GM18951 (cell line): ENCODE results near the gene TYMS.

ENCODE experiments used
- POLR2A ChIP-seq: IDR thresholded peaks from 4 replicates; pipeline ENCODE4 v1.6.1; 2011; ENCODE audit warnings: mild to moderate bottlenecking; ENCODE audit not compliant: insufficient read length, insufficient read depth; ENCODE audit errors: extremely low read depth
- in situ Hi-C: fragments of 300-500 bp; cut with MboI; formaldehyde crosslinking; loops from one replicate; pipeline ENCODE4 v1.12.0; 2022; ENCODE audit warnings: low sequenced_read_pairs, mixed read lengths, inconsistent platforms; ENCODE audit not compliant: unreplicated experiment

The TYMS gene

DNA sequence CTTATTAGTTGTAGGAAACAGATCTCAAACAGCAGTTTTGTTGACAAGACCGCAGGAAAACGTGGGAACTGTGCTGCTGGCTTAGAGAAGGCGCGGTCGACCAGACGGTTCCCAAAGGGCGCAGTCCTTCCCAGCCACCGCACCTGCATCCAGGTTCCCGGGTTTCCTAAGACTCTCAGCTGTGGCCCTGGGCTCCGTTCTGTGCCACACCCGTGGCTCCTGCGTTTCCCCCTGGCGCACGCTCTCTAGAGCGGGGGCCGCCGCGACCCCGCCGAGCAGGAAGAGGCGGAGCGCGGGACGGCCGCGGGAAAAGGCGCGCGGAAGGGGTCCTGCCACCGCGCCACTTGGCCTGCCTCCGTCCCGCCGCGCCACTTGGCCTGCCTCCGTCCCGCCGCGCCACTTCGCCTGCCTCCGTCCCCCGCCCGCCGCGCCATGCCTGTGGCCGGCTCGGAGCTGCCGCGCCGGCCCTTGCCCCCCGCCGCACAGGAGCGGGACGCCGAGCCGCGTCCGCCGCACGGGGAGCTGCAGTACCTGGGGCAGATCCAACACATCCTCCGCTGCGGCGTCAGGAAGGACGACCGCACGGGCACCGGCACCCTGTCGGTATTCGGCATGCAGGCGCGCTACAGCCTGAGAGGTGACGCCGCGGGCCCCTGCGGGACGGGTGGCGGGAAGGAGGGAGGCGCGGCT, at the start of gene TYMS:
Gene TYMS (plus strand): TSS at position 343 of the 690 bp plus-strand sequence. CDS start 90 bp downstream, at position 433.
- peak; percentile 68 for TF ChIP-seq POLR2A
- in situ Hi-C loops, result no loop called here

DNA sequence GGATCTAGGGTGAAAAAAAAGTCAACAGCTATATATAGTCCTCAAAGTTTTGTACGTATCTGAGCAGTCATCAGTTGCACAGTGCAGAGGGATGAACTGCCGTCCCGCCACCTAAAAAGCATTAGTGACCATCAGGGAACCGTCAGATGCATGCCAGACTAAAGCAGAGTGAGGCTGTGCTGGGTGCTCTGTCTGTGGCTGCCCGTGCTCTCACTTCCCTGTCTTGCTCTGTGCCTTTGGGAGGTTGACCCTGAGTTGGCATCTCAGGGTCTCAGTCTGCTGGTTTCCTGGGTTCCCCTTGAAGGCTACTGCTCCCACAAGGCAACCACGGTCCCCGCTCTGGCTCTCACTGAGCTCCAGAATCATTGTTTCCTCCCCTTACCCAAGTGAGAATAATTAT, 49.5 kb upstream of the TYMS start:
- in situ Hi-C loops, result no loop called here
- TF ChIP-seq POLR2A, result no peak

DNA sequence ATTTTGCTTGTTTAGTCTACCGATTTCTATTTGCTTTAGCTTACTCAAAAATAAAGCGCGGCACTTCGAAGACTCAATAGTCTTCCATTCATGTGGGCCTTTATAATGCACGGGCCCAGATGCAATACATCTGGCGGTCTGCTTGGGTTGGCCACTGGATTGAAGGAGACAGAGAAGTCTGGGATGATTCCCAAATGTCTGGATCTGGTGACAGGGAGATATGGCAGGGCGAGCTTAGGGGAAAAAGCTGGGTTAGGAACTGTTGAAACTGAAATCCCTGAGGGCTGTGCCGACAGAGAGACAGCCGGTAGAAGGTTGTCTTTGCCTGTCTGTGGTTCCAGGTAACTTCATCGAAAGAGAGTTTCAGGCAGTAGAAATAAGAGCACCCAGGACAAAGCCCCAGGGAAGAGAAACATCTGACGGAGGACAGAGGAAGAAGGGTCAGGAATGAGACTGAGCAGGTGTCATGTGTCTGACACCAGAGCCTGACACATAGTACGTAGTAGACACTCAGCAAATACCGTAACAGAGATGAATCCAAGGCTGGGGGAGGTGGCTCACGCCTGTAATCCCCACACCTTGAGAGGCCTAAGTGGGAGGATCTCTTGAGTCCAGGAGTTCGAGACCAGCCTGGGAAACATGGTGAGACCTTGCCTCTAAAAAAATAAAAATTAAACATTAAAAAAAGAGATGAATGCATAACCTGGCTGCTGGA, 47.1 kb upstream of the TYMS start:
- in situ Hi-C loops, result loop anchor here (10.0 kb wide), 1 partner anchor 224 kb away; no protein-coding TSS in a partner anchor
- TF ChIP-seq POLR2A, result no peak

DNA sequence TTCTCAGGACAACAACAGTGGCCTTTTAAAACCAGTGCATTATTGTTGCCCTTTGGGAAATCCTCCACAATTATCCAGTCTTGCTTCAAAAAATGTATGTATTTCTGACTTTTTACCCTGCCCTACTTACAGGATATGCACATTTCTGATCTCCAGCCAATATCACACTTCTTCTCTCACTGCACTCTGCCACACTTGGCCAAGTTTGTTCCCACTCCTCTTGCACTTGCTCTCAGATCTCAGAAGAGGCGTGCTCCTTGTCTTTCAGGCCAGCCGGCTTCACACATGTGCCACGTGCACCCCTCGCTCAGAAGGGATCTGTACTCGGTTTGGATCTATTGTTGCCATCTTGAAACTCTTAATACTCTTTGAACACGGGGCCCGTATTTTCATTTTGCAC, 45.3 kb upstream of the TYMS start:
- in situ Hi-C loops, result loop anchor here (10.0 kb wide), 1 partner anchor 223 kb away; no protein-coding TSS in a partner anchor
- no peak for TF ChIP-seq POLR2A

DNA sequence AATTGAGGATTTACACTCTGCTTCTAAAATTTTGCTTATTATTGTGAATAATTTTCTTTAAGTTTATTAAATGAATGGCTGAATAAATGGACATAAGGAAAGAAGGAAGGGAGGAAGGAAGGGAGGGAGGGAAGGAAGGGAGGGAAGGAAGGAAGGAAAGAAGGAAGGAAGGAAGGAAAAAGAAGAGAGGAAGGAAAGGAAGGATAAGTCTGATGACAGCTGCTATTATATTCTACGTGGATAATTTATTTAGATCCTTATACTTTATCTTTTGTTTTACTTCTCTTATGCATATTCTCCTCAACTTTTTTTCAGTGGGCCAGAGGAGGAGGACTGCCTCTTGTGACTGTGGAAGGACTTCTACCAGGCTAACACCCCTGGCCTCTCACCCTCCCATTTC, 43.3 kb upstream of the TYMS start:
- TF ChIP-seq POLR2A, result no peak
- in situ Hi-C loops, result loop anchor here (10.0 kb wide), 1 partner anchor 221 kb away; no protein-coding TSS in a partner anchor

DNA sequence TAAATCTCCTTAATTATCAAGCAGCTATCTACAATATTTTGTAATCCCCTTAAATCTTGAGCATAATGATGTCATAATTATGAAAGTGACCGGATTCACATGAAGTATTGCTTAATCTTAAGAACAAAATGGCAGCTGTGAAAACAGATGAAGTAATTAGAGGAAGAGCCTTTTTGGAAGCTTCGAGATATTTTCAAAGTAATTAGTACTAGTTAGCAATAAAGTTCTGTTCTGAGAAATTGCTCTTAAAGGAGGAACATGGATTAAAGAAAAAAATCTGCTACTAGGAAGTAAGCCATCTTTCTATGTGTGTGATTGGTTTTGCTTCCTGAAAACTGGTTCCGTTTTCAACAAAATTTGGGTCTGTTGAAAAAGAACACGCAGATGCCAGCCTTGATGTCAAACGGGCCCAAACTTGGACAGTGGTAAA, 42.3 kb upstream of the TYMS start:
- in situ Hi-C loops, result loop anchor here (10.0 kb wide), 1 partner anchor 220 kb away; no protein-coding TSS in a partner anchor
- no peak for TF ChIP-seq POLR2A

DNA sequence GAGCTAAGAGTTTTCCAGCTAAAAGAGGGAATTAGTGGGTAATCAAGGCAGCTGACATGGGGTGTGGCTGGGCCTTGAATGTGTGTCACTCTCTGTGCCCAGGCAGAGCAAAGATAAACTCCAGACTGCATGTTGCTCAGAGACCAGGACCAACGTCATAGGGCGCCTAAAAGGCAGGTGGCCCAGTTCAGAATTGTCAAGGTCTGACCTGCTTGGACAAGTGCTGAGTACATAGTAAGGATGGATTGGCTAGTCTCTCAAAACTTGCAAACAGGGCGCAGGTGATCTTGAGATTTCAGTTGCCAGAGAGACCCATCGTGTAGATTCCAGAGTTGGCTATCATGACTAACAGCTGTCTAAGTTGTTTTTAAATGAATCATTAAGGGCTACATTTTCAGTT, 41.7 kb upstream of the TYMS start:
- no peak for TF ChIP-seq POLR2A
- in situ Hi-C loops, result loop anchor here (10.0 kb wide), 1 partner anchor 219 kb away; no protein-coding TSS in a partner anchor

DNA sequence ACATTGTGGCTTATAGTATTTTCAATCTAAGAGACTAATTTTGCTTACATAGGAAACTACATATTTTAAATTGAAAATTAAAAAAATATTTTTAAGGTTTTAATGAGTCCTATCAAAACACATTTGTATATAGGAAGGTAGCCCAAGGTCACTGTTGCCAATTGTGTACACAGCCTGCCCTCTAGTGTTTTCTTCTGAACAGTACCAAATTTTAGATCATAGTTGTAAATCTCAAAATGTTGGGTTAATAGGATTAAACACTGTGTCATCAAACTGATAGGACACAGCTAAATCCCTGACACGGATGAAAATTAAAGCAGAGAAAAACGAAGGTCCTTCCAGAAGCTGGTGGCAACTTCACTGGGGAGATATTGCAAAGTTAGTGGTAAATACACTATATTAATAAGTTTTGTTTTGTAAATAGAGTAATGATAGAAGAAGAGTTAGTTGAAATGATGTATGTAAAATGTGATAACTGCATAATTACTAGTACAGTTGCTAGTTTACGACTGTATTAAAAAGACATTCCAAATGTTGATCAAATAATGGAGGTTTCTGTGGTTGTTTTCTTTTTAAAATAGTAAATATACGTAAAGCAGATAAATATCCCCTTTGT, 41.0 kb upstream of the TYMS start:
- TF ChIP-seq POLR2A, result no peak
- in situ Hi-C loops, result loop anchor here (10.0 kb wide), 1 partner anchor 218 kb away; no protein-coding TSS in a partner anchor

DNA sequence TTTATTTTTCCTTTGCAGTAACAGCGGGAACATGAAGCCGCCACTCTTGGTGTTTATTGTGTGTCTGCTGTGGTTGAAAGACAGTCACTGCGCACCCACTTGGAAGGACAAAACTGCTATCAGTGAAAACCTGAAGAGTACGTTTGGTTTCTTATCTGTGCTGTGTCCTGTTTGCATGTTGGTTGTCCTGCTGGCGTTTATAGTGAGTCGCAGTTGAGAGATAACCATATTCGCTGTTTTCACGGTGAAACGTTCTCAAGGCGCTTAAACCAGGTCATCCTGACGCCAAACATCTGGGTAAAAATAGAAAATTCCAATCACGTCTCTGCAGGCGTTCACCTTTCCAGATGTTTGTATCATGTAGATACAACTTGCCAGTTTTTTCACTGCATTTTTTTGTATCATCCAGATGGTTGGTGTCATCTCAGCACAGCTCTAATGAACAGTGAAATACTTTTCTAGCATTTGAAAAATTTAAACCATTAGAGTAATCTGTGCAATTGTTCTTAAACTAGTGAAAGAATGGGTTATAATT, 39.4 kb upstream of the TYMS start:
- no peak for TF ChIP-seq POLR2A
- in situ Hi-C loops, result loop anchor here (10.0 kb wide), 1 partner anchor 217 kb away; no protein-coding TSS in a partner anchor

DNA sequence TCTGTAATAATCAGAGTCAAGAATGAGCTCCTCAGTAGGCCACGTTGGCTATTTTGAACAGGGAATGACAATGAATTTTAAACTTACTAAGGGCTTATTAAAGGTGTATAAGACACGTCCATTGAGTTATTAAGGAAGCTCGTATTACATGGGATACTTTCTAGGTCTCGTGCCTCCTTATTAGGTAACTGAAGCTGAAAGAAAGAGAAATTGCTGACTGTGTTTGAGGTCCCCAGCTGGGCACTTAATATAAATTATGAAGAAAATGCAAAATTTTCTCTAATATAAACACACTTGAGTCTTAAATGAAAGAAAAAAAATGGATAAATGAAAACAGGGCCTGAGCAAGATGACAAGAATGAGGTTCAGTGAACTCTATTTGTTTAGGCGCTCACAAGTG, 38.8 kb upstream of the TYMS start:
- in situ Hi-C loops, result loop anchor here (10.0 kb wide), 1 partner anchor 216 kb away; no protein-coding TSS in a partner anchor
- no peak for TF ChIP-seq POLR2A

DNA sequence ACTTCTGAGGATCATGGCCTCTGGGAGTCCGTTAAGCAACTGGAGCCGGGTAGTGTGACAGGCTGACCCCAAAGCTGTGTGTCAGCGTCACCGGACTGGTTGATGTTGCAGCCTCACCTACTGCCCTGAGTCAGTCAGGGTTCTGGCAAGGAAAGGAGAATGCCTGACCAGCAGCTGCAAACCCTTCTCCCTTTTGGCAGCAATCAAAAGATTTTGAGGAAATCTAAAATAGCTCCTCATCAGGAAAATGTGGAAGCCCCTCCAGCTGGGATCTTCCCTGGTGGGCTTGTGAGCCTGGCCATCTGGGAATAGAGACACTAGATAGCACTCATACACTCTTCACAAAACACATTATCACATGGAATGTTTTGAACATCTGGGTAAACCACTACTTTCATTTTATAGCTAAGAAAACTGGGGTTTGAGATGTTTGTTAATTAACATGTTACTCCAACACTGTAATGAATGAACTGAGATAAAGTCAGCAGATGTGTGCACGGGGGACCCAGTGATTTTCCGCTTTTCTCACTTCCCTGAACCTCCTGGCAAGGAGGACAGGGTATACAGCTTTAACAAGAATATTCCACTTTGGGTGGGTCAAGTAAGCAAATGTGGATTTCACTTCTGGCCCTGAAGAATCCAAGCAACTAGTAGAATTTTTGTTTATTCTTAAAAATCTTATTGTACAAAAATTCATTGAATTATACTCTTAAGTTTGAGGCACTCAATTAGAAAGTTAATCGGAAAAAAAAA, 36.0 kb upstream of the TYMS start:
- in situ Hi-C loops, result no loop called here
- TF ChIP-seq POLR2A, result no peak

DNA sequence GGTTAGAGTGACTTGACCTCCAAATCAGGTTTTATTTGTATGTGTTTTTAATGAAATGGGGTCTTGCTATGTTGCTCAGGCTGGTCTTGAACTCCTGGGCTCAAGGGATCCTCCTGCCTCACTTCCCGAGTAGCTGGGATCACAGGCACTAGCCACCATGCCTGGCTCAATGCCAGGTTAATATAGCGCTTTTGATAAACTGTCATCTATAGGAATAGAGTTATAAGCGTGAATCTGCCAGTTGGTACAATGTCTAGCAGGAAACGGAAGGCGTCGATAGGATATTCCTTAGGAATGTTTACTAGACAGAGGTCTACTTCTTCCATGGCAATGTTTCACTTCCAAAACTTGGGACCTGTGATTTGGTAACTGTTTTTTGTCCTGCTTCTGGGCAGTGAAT, 35.2 kb upstream of the TYMS start:
- TF ChIP-seq POLR2A, result no peak
- in situ Hi-C loops, result no loop called here
